ENCODE results near the gene RNPS1.

RNPS1 gene

DNA sequence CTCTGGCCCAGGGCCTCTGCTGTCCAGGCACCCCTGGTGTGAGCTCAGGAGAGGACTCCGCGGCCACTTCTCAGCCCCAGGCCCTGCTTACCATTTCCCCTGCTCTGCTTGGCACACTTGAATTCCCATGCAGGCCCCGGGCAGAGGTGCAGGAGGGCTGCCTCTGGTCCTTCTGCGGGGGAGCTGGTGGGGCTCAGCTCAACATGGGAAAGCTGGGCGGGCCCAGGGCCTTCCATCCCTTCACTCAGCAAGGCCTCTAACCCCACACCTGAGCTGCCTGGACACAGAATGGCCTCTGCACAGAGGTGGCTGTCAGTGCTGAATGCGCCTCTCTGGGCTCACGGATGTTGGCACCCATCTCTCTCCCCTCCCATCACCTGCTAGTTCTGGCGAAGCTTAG is 12.5 kb upstream of the RNPS1 start:
- TF ChIP-seq CTCF (IDR thresholded peaks at IDR 0.05; ENCODE audit: insufficient read depth, low read length, poor library complexity, severe bottlenecking), result no peak
- no peaks in the 10 kb centered on the region for H3K27me3 ChIP-seq (replicated peaks; ENCODE audit: control insufficient read depth, insufficient read depth, low read length)
- no peaks in the 10 kb centered on the region; the same call in 1 of the 2 replicates for H3K36me3 ChIP-seq (ENCODE audit: control insufficient read depth, insufficient read depth, low read length)
- H3K4me3 ChIP-seq (replicated peaks; ENCODE audit: low read depth, low read length), result no peak overlapping the region
- DNase-seq (ENCODE audit: extremely low read depth, insufficient read length), result no peak

GRCh38 chr16:2278956-2279800 is 11.3 kb upstream of the RNPS1 start:
- no peak for DNase-seq (ENCODE audit: extremely low read depth, insufficient read length)
- H3K4me3 ChIP-seq (replicated peaks; ENCODE audit: low read depth, low read length), result no peak overlapping the region
- no peaks in the 10 kb centered on the region for H3K27me3 ChIP-seq (replicated peaks; ENCODE audit: control insufficient read depth, insufficient read depth, low read length)
- no peak for TF ChIP-seq CTCF (IDR thresholded peaks at IDR 0.05; ENCODE audit: insufficient read depth, low read length, poor library complexity, severe bottlenecking)
- no peaks in the 10 kb centered on the region; the same call in 1 of the 2 replicates for H3K36me3 ChIP-seq (ENCODE audit: control insufficient read depth, insufficient read depth, low read length)

- TF ChIP-seq CTCF (IDR thresholded peaks at IDR 0.05; ENCODE audit: insufficient read depth, low read length, poor library complexity, severe bottlenecking), result no peak
- no peak for DNase-seq (ENCODE audit: extremely low read depth, insufficient read length)
- Histone ChIP-seq H3K27me3 (replicated peaks; ENCODE audit: control insufficient read depth, insufficient read depth, low read length) (no peaks in the 10 kb centered on the region), H3K36me3 (ENCODE audit: control insufficient read depth, insufficient read depth, low read length) (no peaks in the 10 kb centered on the region; the same call in 1 of the 2 replicates), H3K4me3 (replicated peaks; ENCODE audit: low read depth, low read length) (no peak overlapping the region)
Observed at GRCh38 chr16:2278272-2278608, 10.3 kb upstream of the RNPS1 start.

DNA sequence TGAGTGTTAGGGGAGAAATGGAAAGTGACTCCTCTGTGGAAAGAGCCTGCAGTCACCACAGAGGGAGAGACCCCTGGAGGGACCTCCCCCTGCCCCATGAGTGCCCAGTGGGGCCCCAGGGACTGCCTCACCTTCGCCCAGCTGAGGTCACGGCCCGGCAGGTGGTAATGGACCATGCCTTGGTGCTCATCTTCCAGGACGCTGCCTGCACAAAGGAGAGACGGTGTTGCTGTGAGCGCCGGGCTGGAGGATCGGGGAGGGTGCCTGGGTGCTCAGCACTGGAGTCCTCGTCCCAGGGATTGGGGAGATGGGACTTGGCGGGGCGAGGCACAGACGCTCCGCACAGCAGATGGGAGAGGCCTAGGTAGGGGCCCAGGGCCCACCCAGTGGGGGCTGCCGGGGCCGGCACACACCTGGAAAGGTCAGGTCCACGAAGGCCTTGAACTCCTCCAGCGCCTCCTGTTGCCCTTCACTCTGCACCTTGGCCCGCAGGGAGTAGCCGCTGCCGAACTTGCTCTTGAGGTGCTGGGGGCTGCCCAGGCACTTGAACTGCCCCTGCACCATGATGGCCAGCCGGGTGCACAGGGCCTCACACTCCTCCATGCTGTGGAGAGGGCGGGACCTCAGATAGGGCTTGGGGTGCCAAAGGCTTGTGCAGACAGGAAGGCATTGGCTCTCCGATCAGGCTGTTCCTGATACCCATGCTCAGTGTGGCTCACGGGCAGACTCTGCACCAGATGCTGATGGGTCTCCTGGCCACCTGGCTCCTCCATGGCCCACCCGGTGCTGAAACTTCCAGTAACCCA is 9.7 kb upstream of the RNPS1 start:
- Histone ChIP-seq H3K27me3 (replicated peaks; ENCODE audit: control insufficient read depth, insufficient read depth, low read length) (no peaks in the 10 kb centered on the region), H3K36me3 (ENCODE audit: control insufficient read depth, insufficient read depth, low read length) (no peaks in the 10 kb centered on the region; the same call in 1 of the 2 replicates), H3K4me3 (replicated peaks; ENCODE audit: low read depth, low read length) (no peak overlapping the region)
- DNase-seq (ENCODE audit: extremely low read depth, insufficient read length), result no peak
- no peak for TF ChIP-seq CTCF (IDR thresholded peaks at IDR 0.05; ENCODE audit: insufficient read depth, low read length, poor library complexity, severe bottlenecking)

GRCh38 chr16:2276368-2277195 is 8.7 kb upstream of the RNPS1 start:
- Histone ChIP-seq H3K36me3 (ENCODE audit: control insufficient read depth, insufficient read depth, low read length) (no peaks in the 10 kb centered on the region; the same call in 1 of the 2 replicates), H3K4me3 (replicated peaks; ENCODE audit: low read depth, low read length) (no peak overlapping the region), H3K27me3 (replicated peaks; ENCODE audit: control insufficient read depth, insufficient read depth, low read length) (no peaks in the 10 kb centered on the region)
- DNase-seq (ENCODE audit: extremely low read depth, insufficient read length), result no peak
- no peak for TF ChIP-seq CTCF (IDR thresholded peaks at IDR 0.05; ENCODE audit: insufficient read depth, low read length, poor library complexity, severe bottlenecking)

Measured in GM06990 (cell line).